HepG2 (cell line): ENCODE measurements around the gene MAN1B1. TPM values are rescaled to one million over a fixed set of nuclear protein-coding genes. Genes with fewer than 3 reads are reported as not detected.

ENCODE experiments used
- AGO2 ChIP-seq: fragments of 200-400 bp; formaldehyde crosslinking; optimal IDR thresholded peaks from 2 replicates; pipeline ENCODE3; 2017; ENCODE audit warnings: mild to moderate bottlenecking, low read depth, low read length, moderate library complexity
- BCL6 ChIP-seq: IDR thresholded peaks from 2 replicates; pipeline ENCODE4 v1.6.1; 2016; ENCODE audit warnings: missing genetic modification reagents, missing compliant biosample characterization
- CREM ChIP-seq, 2 experiments: sonication (generic) in 1 of 2; formaldehyde crosslinking in 1 of 2; IDR thresholded peaks; 2 replicates each; pipeline versions ENCODE4 v1.4.0 to v1.6.1; 2016 to 2020; ENCODE audit warnings: antibody characterized with exemption in 1 of 2, mild to moderate bottlenecking in 1 of 2, missing genetic modification reagents in 1 of 2
- GATA4 ChIP-seq: sonication (generic); IDR thresholded peaks from 2 replicates; pipeline ENCODE4 v1.6.1; 2016; ENCODE audit warnings: antibody characterized with exemption, low read depth, borderline replicate concordance
- GFI1 ChIP-seq: sonication (generic); formaldehyde crosslinking; IDR thresholded peaks from 2 replicates; pipeline ENCODE4 v1.5.0; 2020; ENCODE audit warnings: missing genetic modification reagents, mild to moderate bottlenecking, borderline replicate concordance
- HOXA3 ChIP-seq: sonication (generic); formaldehyde crosslinking; IDR thresholded peaks from 2 replicates; pipeline ENCODE4 v1.5.0; 2020; ENCODE audit warnings: missing genetic modification reagents
- IRF2 ChIP-seq: IDR thresholded peaks from 2 replicates; pipeline ENCODE4 v1.6.1; 2018; ENCODE audit warnings: missing genetic modification reagents, missing compliant biosample characterization
- KLF16 ChIP-seq, 2 experiments: sonication (generic) in 1 of 2; formaldehyde crosslinking in 1 of 2; IDR thresholded peaks; 2 replicates each; pipeline versions ENCODE4 v1.6.1 to v1.8.0; 2016 to 2023; ENCODE audit warnings: missing genetic modification reagents in 2 of 2, missing compliant biosample characterization in 1 of 2
- MIXL1 ChIP-seq: IDR thresholded peaks from 2 replicates; pipeline ENCODE4 v1.6.1; 2016
- PCBP1 ChIP-seq: fragments of 200-400 bp; formaldehyde crosslinking; IDR thresholded peaks from 2 replicates; pipeline ENCODE4 v1.6.1; 2017; ENCODE audit warnings: mild to moderate bottlenecking, low read depth, low read length, borderline replicate concordance
- REXO4 ChIP-seq: sonication (generic); formaldehyde crosslinking; IDR thresholded peaks from 2 replicates; pipeline ENCODE4 v1.8.0; 2022; ENCODE audit warnings: missing genetic modification reagents, mild to moderate bottlenecking, borderline replicate concordance
- RFX3 ChIP-seq: IDR thresholded peaks from 2 replicates; pipeline ENCODE4 v1.6.1; 2016; ENCODE audit warnings: missing biosample characterization, missing genetic modification reagents
- RXRA ChIP-seq: sonication (generic); formaldehyde crosslinking; IDR thresholded peaks from 2 replicates; pipeline ENCODE4 v1.5.1; 2020; ENCODE audit warnings: missing genetic modification reagents
- TOE1 ChIP-seq: sonication (generic); formaldehyde crosslinking; IDR thresholded peaks from 2 replicates; pipeline ENCODE4 v1.4.0; 2020; ENCODE audit warnings: mild to moderate bottlenecking, missing genetic modification reagents
- ZFY ChIP-seq: sonication (generic); formaldehyde crosslinking; IDR thresholded peaks from 2 replicates; pipeline ENCODE4 v1.4.0; 2020; ENCODE audit warnings: missing genetic modification reagents
- ZNF224 ChIP-seq: sonication (generic); formaldehyde crosslinking; IDR thresholded peaks from 2 replicates; pipeline ENCODE4 v1.5.0; 2020; ENCODE audit warnings: mild to moderate bottlenecking, missing genetic modification reagents
- ZNF513 ChIP-seq: sonication (generic); formaldehyde crosslinking; conservative IDR thresholded peaks from 2 replicates; pipeline ENCODE4 v1.5.0; 2020; ENCODE audit warnings: missing genetic modification reagents
- ZNF574 ChIP-seq: sonication (generic); formaldehyde crosslinking; IDR thresholded peaks from 2 replicates; pipeline ENCODE4 v1.4.0; 2020; ENCODE audit warnings: missing genetic modification reagents
- ZNF703 ChIP-seq: sonication (generic); formaldehyde crosslinking; IDR thresholded peaks from 2 replicates; pipeline ENCODE4 v1.5.1; 2020; ENCODE audit warnings: missing genetic modification reagents, mild to moderate bottlenecking, moderate library complexity, borderline replicate concordance
- ZNF777 ChIP-seq: sonication (generic); formaldehyde crosslinking; IDR thresholded peaks from 2 replicates; pipeline ENCODE4 v1.4.0; 2020; ENCODE audit warnings: missing genetic modification reagents
- polyA plus RNA-seq, 8 experiments: library from polyadenylated mRNA; depleted of rRNA in 3 of 8; stranded (reverse) in 7 of 8; unstranded in 1 of 8; fragments of >200 nt; fragmentation: Illumina TruSeq in 4 of 8; extraction: Trizol in 4 of 8; gene quantifications; 2 replicates each; pipeline versions ENCODE4 v1.2.1 to v1.2.3, GENCODE V29; 2011 to 2016; ENCODE audit warnings: low read depth in 4 of 8, missing spikeins in 1 of 8, mixed read lengths in 1 of 8; ENCODE audit not compliant: insufficient read depth in 1 of 8
- total RNA-seq, 5 experiments: library from RNA; depleted of rRNA; stranded (reverse); fragments of >200 nt; fragmentation: Illumina TruSeq; extraction: Trizol; gene quantifications; 2 replicates each; pipeline ENCODE4 v1.2.3, GENCODE V29; 2016; ENCODE audit warnings: low read depth in 1 of 5
- TF ChIP-seq, protein P1 (sequence below): sonication (generic); formaldehyde crosslinking; IDR thresholded peaks from 2 replicates; pipeline ENCODE4 v1.5.0; 2020; ENCODE audit warnings: mild to moderate bottlenecking, missing genetic modification reagents
- TF ChIP-seq, protein P2 (sequence below): sonication (generic); formaldehyde crosslinking; IDR thresholded peaks from 2 replicates; pipeline ENCODE4 v1.9.0; 2022; ENCODE audit warnings: low read depth, missing genetic modification reagents

MAN1B1 gene
- total and polyA plus RNA-seq, 2 of the 13 experiments (the other 11 are each of a cell fraction or from before 2014, with no cell fraction given), result 48.9 to 59.5 TPM

DNA sequence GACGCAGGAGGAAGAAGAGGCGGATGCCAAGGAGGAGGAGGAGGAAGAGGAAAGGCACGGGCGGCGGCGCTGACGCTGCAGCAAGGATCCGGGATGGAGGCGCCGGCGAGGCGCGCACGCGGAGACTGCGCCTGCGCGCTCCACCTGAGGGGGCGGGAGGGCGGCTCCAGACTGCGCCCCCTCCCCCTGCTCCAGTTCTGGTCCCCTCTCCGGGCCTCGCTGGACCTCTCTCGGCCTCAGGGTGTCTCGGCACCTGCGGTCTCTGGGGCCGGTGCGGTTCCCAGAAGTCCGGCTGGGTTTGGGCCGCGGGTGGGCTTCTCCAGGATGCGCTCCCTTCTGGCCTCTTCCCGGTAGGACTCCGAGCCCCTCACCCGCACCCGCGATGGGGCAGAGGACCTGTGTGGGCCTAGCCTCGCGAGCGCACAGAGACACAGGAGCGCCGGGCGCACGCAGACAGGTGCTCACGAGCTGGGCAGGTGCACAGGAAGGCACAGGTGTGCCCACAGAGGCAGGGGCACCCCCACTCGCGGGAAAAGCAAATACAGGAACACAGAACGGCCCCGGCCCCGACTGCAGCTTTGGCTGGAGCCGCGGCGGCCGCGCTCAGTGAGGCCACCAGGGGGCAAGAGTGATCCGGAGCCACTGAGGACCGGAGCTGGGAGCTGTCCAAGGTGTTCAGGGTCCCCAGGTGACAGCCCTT, 40.5 kb upstream of the MAN1B1 start, which contains the start of gene NPDC1 (continued):
- TF ChIP-seq, protein P1, sequence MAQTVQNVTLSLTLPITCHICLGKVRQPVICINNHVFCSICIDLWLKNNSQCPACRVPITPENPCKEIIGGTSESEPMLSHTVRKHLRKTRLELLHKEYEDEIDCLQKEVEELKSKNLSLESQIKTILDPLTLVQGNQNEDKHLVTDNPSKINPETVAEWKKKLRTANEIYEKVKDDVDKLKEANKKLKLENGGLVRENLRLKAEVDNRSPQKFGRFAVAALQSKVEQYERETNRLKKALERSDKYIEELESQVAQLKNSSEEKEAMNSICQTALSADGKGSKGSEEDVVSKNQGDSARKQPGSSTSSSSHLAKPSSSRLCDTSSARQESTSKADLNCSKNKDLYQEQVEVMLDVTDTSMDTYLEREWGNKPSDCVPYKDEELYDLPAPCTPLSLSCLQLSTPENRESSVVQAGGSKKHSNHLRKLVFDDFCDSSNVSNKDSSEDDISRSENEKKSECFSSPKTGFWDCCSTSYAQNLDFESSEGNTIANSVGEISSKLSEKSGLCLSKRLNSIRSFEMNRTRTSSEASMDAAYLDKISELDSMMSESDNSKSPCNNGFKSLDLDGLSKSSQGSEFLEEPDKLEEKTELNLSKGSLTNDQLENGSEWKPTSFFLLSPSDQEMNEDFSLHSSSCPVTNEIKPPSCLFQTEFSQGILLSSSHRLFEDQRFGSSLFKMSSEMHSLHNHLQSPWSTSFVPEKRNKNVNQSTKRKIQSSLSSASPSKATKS (CRISPR knock-in tag), result no peak
- TF ChIP-seq GATA4, result no peak
- peak; percentile 41; the same call in 1 of the 2 replicates for TF ChIP-seq ZNF777
- TF ChIP-seq ZNF224, result peak; percentile 30; the same call in 1 of the 2 replicates
- no peak for TF ChIP-seq TOE1 (CRISPR knock-in tag)
- TF ChIP-seq CREM (IDR thresholded peaks at IDR 0.05), result no peak
- no peak for TF ChIP-seq CREM (CRISPR knock-in tag; IDR thresholded peaks at IDR 0.05)
- peak; percentile 40 for TF ChIP-seq AGO2
- peak; percentile 60; the same call in 1 of the 2 replicates for TF ChIP-seq BCL6 (CRISPR knock-in tag)
- TF ChIP-seq, protein P2, sequence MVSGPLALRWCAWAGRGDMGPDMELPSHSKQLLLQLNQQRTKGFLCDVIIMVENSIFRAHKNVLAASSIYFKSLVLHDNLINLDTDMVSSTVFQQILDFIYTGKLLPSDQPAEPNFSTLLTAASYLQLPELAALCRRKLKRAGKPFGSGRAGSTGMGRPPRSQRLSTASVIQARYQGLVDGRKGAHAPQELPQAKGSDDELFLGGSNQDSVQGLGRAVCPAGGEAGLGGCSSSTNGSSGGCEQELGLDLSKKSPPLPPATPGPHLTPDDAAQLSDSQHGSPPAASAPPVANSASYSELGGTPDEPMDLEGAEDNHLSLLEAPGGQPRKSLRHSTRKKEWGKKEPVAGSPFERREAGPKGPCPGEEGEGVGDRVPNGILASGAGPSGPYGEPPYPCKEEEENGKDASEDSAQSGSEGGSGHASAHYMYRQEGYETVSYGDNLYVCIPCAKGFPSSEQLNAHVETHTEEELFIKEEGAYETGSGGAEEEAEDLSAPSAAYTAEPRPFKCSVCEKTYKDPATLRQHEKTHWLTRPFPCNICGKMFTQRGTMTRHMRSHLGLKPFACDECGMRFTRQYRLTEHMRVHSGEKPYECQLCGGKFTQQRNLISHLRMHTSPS (CRISPR knock-in tag), result 0 out of 2 replicates have a peak, but pooled peaks have one; percentile 26
- TF ChIP-seq HOXA3 (CRISPR knock-in tag), result peak; percentile 68
- TF ChIP-seq REXO4 (CRISPR knock-in tag), result no peak
- no peak for TF ChIP-seq IRF2 (CRISPR knock-in tag)
- TF ChIP-seq ZNF513 (CRISPR knock-in tag), result no peak
- TF ChIP-seq ZFY (CRISPR knock-in tag), result no peak; the same call in 1 of the 2 replicates
- TF ChIP-seq GFI1 (CRISPR knock-in tag), result peak; percentile 19
- TF ChIP-seq KLF16 (CRISPR knock-in tag; IDR thresholded peaks at IDR 0.05), result peak; percentile 30 to 67; a peak in 1 of 4 replicates
- peak; percentile 57 for TF ChIP-seq RXRA
- no peak; the same call in 1 of the 2 replicates for TF ChIP-seq RFX3 (CRISPR knock-in tag)
- no peak for TF ChIP-seq PCBP1
- peak; percentile 49; the same call in 1 of the 2 replicates for TF ChIP-seq MIXL1 (CRISPR knock-in tag)
- peak; percentile 73 for TF ChIP-seq ZNF574 (CRISPR knock-in tag)
- TF ChIP-seq ZNF703 (CRISPR knock-in tag), result 0 out of 2 replicates have a peak, but pooled peaks have one; percentile 3
